Glomerular endothelial cell (primary cell): ENCODE data around the gene AKAP5. TPM values are rescaled to one million over a fixed set of nuclear protein-coding genes. Genes with fewer than 3 reads are reported as not detected.

ENCODE experiments used
- DNase-seq: peaks from one replicate; pipeline ENCODE4 v3.0.0-alpha.2; 2011; ENCODE audit warnings: low read depth, low spot score; ENCODE audit errors: extremely low read depth
- total RNA-seq: library from RNA; depleted of rRNA; stranded (reverse); fragments of >200 nt; gene quantifications from 2 replicates; pipeline ENCODE4 v1.2.3, GENCODE V29; 2015

AKAP5 gene, protein sequence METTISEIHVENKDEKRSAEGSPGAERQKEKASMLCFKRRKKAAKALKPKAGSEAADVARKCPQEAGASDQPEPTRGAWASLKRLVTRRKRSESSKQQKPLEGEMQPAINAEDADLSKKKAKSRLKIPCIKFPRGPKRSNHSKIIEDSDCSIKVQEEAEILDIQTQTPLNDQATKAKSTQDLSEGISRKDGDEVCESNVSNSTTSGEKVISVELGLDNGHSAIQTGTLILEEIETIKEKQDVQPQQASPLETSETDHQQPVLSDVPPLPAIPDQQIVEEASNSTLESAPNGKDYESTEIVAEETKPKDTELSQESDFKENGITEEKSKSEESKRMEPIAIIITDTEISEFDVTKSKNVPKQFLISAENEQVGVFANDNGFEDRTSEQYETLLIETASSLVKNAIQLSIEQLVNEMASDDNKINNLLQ
- total RNA-seq = 0.48 and 0.76 TPM in 2 replicates

GRCh38 chr14:64465191-64465822, at the start of gene AKAP5:
TSS of gene AKAP5 (plus strand) at chr14:64465499. CDS start at chr14:64468395, 2,896 bp downstream.
- no peak for DNase-seq

- no peak for DNase-seq
These were observed 48.9 kb upstream of the AKAP5 start for GRCh38 chr14:64416348-64416932.

DNA sequence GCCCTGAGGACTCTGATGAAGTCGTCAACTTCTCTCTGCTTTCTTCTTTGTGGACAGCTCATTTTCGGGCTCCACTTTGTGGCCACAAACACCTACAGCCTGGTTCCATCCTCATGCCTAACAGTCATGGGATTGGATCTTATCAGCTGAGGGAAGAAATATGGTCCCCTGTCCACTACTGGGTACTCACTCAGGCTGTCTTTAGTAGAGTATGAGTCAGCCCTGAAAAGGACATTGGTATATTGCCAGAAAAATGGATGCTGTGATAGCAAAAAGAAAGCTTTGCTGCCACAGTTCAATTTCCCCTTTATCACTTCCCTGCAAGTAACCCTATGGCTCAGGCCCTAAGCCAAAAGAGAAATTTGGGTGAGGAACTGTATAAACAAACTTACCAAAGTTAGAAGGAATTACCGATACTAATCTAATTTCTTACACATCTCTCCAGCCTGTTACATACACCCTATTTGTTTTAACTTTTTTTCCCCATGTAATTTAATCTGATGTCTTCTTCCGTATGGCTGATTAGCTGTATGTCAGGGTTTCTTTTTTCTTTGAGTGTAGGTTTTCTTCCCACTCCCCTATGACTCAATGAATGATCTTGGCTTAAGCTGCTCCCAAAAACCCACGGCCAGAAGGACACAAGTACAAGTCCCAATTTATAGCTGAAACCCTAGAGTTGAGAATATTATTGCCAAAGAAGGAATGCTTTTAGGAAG, 48.1 kb upstream of the AKAP5 start:
- no peak for DNase-seq

GRCh38 chr14:64417771-64418125, 47.6 kb upstream of the AKAP5 start:
- DNase-seq = no peak

GRCh38 chr14:64419003-64419402, 46.3 kb upstream of the AKAP5 start:
- DNase-seq = no peak

GRCh38 chr14:64421166-64421565, 44.1 kb upstream of the AKAP5 start:
- DNase-seq = no peak

GRCh38 chr14:64422005-64422404, 43.3 kb upstream of the AKAP5 start:
- DNase-seq = no peak

DNA sequence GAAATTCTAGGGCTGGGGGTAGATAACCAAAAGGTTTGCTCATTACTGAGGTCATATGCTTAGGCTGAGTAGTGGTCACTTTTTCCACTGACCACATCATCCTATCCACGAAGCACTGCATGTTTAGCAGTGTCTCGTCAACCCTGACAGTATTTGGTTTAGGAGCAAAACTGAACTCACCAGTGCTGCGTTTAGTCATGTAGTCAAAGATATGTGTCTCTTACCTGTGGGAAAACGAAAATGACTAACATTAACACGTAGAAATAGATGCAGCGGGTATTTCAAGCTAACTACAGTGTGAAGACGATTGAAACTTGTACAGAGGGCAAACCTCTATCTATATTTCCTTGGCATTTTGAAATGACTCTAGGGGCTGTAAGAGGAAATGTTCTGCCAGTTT, 42.5 kb upstream of the AKAP5 start:
- no peak for DNase-seq

DNA sequence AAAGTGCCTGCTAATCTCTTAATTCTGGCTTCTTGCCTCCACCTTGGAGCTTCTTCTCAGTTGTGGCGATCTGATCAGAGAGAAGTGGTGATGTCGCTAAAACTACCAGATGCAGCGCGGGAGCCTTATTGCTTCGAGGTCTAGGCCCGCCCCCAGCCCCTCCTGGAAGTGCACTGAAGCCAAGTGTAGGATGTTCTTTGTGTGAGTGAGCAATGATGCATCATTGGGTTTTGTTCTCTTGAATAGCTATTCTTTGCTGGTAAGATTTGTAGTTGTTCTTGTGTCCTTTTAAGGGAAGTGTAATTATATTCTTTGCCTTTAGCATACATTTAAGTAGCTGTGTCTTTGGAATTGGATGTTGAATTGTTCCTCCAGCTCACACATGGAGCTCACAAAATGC, 41.3 kb upstream of the AKAP5 start:
- no peak for DNase-seq

- no peak for DNase-seq
These were observed 30.8 kb upstream of the AKAP5 start for GRCh38 chr14:64434528-64434927.

DNA sequence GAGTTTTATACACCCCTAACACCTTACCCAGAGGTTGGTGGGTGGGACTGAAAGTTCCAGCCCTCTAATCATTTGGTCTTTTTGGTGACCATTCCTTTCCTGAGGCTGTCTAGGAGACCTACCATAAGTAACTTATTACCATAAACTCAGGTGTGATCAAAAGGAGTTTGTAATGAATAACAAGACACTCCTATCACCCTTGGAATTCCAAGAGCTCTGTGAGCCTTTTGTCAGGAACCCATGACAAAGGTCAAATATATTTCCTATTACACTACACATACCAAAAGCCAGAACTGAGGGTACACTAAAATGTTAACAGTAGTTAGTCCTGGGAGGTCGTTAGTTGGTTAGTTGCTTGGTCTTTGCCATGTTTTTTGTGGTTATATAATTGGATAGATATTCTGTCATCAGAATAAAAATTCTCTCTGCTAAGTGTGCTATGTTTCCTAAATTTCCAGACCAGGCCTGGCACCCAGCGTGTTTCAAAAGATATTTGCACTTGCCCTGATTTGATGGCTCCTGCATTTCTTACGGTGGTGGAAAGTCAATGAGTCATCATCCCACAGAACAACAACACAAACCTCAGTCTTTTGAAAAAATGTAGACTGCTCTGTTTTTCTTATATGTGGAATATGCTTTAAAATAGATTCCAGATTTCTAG, 27.0 kb upstream of the AKAP5 start:
- DNase-seq = no peak

DNA sequence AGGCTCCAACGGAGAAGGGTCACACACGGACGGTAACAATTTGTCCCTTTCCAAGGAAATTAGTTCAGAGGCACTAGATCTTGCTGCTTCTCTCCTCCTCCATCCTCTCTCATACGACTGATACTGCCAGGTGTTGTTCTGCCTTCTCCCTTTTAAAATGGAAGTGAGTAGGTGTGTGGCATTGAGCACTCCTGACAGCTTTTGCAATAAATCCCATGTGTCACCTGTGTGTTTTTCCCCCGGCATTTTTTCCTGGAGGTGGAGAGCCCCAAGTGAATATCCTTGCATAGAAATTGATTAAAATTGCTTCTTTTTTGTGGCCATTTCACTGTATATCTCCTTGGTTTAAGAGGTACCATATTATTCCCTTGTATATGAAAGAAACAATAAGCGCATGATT, 26.2 kb upstream of the AKAP5 start:
- no peak for DNase-seq

- DNase-seq = no peak
These were observed 24.8 kb upstream of the AKAP5 start for GRCh38 chr14:64440494-64440893.

DNA sequence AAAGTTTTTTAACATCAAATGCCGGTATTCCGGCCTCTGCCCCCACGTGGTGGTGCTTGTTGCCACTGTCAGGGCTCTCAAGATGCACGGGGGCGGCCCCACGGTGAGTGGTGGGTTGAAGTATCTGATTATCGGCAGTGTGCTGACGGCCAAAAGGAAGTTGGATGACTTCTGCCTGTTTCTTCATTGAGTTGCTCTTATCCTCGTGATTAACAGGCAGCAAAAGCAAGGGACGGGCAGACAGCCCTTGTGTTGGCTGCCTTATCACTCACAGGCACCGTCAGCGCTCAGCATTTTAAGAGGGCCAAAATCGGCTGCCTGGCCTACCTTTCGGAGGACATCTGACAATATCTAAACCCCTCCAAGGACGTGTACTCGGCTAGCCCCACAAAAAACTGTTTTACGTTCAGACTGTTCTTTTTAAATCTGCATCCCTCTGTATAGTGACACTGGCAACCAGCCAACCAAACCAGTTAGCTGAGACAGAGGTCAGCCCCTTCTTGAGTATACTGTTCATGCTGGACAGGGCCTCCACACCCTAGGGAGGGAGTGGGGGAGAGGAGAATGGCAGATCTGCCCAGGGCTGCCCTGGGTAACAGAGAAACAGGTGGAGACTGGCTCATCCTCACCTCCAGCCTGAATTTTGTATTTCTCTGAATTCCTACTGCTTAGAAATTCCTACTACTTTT, 22.9 kb upstream of the AKAP5 start:
- no peak for DNase-seq

GRCh38 chr14:64444140-64444539, 21.2 kb upstream of the AKAP5 start:
- DNase-seq = no peak

GRCh38 chr14:64444984-64445845, 20.1 kb upstream of the AKAP5 start:
- no peak for DNase-seq

DNA sequence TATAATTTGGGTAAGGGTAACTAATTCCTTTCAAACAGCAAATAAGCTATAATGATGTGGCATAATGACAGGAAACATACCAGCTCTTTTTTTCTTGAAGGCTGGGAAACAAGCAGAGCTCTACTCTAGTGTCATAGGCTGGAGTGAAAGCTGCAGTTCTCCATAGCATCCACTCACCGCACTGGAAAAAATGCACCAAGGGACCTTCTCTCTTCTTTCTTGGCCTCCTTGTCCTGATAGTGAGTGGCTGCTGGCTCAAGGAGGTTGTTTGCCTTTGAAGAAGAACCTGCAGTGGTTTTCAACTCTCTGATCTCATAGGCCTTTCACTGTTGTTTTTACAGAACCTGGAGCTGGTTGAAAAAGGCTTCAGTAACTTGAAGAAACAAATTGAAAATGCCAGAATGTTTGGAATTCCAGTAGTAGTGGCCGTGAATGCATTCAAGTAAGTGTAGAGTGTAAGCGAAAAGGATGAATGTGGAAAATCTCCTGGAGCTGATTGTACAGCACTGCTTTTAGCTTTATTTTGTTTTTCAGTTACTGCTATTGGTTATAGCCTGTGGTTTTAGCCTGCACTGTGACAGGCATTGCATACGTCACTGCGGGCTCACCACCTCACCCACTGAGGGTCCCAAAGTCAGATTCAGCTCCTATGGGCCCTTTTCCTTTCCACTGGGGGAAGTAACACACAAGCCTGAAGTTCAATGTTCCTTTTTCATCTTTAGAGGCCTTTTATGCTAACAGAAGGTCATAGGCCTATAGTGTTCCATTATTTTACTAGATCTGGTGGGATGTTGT, 17.2 kb upstream of the AKAP5 start:
- DNase-seq = no peak

DNA sequence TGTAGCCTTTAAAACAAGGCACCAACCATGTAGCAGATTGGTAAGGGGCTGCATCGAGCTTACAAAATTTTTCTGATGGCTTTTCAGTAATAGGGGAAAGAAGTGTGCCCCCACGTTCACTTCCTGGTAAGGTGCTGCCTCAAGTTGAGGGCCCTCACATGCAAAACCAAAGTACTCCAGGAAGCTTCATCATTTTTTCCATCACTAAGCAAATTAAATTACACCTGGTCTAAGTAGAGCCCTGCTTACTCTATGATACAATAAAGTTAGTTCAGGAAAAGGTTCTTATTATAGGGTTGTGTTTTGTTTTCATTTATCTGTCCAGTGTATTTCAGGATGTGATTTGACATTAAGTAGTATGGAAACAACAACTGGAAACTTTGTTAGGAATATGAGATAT, 15.0 kb upstream of the AKAP5 start:
- DNase-seq = no peak

DNA sequence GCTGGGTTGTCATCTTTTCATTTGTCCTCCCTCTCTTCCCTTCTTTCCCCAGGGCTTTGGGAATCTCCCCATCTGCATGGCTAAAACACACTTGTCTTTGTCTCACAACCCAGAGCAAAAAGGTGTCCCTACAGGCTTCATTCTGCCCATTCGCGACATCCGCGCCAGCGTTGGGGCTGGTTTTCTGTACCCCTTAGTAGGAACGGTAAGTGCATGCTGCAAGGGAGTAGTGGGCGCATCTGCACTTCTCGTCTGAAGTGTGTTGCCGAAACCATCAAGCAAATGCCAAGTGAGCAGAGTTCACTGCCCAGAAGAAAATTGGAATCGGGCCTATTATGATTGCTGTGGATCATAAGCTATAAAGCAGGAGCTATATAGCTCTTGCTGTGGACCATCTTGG, 10.6 kb upstream of the AKAP5 start:
- no peak for DNase-seq
